Measurements from ENCODE around the gene BRDT. TPM values are rescaled to one million over a fixed set of nuclear protein-coding genes. Genes with fewer than 3 reads are reported as not detected.

BRDT gene
- total and polyA plus RNA-seq, 2 of the 8 experiments (the other 6 are each of a cell fraction or from before 2014, with no cell fraction given): 0.08 TPM; not detected in 1

DNA sequence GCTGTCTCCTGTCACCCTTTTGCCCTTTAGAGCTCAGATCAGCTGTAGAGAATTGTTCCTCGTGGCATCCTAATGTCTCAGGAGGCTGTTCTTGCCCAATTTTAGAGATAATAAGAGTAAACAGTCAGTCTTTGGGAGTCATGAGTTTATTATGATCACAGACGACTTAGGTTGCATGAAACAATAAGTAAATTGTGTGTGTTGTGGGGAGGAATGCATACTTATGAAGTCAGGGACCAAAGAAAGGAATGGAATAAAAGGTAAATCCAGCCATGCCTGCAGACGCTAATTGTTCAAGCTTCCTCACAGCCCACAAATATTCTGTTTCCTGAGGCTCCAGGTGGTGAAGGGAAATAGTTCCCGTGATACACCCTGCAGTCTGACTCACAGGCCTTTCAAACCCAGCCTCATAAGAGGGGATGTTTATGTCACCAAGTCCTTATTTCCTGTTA, 81.5 kb downstream of the BRDT start:
- H3K4me3 ChIP-seq (ENCODE audit: extremely low read depth in 1 of 4, insufficient read depth in 2 of 4, low read depth in 3 of 4, low read length in 4 of 4): peak overlapping the region; percentile 64 to 77 (median 68); a peak in 7 of 8 replicates
- no peak for DNase-seq (ENCODE audit: low read depth in 1 of 2, low spot score in 2 of 2)
- no peak overlapping the region for H3K23ac ChIP-seq (ENCODE audit: insufficient read length)
- no peak overlapping the region for H2BK120ac ChIP-seq (replicated peaks; ENCODE audit: low read depth, low read length)
- no peaks in the 10 kb centered on the region for H3K79me2 ChIP-seq (ENCODE audit: control insufficient read depth in 1 of 2, insufficient read depth in 2 of 2, low read length in 2 of 2)
- no peak overlapping the region for H2BK20ac ChIP-seq (ENCODE audit: low read length)
- H3K4me2 ChIP-seq (ENCODE audit: insufficient read depth in 1 of 2, low read depth in 2 of 2, low read length in 2 of 2): peak overlapping the region; percentile 75 to 88
- H2BK12ac ChIP-seq (ENCODE audit: low read depth, low read length): no peak overlapping the region
- H2AFZ ChIP-seq (ENCODE audit: low read length): peak overlapping the region; percentile 83
- no peak overlapping the region for H2BK15ac ChIP-seq (ENCODE audit: low read length)
- H3K27me3 ChIP-seq (replicated peaks in 1 of 4; ENCODE audit: control insufficient read depth in 3 of 4, extremely low read depth in 1 of 4, insufficient read depth in 3 of 4, low read length in 3 of 4): peaks cover 0 to 9% (median 7%) of the 10 kb centered on the region in 4 experiments; a peak in 5 of 7 replicates
- no peak overlapping the region for H3K56ac ChIP-seq (replicated peaks; ENCODE audit: insufficient read length, low read depth, low read length)
- no peak overlapping the region for H2BK5ac ChIP-seq (ENCODE audit: low read depth, low read length)
- no peak overlapping the region for H3K4ac ChIP-seq (replicated peaks; ENCODE audit: insufficient read length, low read depth, low read length)
- H4K20me1 ChIP-seq (replicated peaks in 1 of 2; ENCODE audit: control insufficient read depth in 1 of 2, insufficient read depth in 2 of 2, low read length in 2 of 2): no peaks in the 10 kb centered on the region
- H3K79me1 ChIP-seq (ENCODE audit: low read depth, low read length): no peaks in the 10 kb centered on the region; the same call in 1 of the 2 replicates
- no peak overlapping the region for H3K18ac ChIP-seq (ENCODE audit: extremely low read depth, low read length)
- TF ChIP-seq POLR2A (IDR thresholded peaks at IDR 0.05; ENCODE audit: control extremely low read depth in 1 of 2, low read depth in 2 of 2, low read length in 2 of 2): no peak
- H3K27ac ChIP-seq (ENCODE audit: low read depth, low read length): no peak overlapping the region
- H4K91ac ChIP-seq (replicated peaks; ENCODE audit: insufficient read length, low read length): no peak overlapping the region
- peaks cover 0 to 5% of the 10 kb centered on the region in 2 experiments; a peak in 1 of 4 replicates for H3K9me3 ChIP-seq (ENCODE audit: insufficient read depth in 2 of 2, low read depth in 1 of 2, low read length in 1 of 2)
- WGBS, 2 experiments (ENCODE audit: extremely low coverage in 1 of 2, insufficient coverage in 1 of 2, insufficient read length in 1 of 2, insufficient replicate concordance in 2 of 2, low coverage in 1 of 2, low lambda C conversion rate in 2 of 2, missing lambda C conversion rate in 1 of 2): 60% methylated on average over 4 of the region's 4 CpGs; no CpG with 5 or more reads in 1 of the 2 experiments
- no peak for FAIRE-seq
- H3K9ac ChIP-seq (replicated peaks in 1 of 4; ENCODE audit: extremely low read depth in 1 of 4, low read depth in 3 of 4, low read length in 3 of 4): no peak overlapping the region; a peak in 1 of 7 replicates
- no peaks in the 10 kb centered on the region for H3K36me3 ChIP-seq (ENCODE audit: control insufficient read depth in 2 of 4, insufficient read depth in 4 of 4, low read length in 3 of 4)
- no peak overlapping the region for H4K8ac ChIP-seq (ENCODE audit: extremely low read depth, insufficient read depth, low read length)
- H3K23me2 ChIP-seq (ENCODE audit: low read depth, low read length): peaks cover 9% of the 10 kb centered on the region; the same call in 1 of the 2 replicates
- peaks cover 3 to 7% (median 4%) of the 10 kb centered on the region in 4 experiments for H3K4me1 ChIP-seq (replicated peaks in 1 of 4; ENCODE audit: control insufficient read depth in 3 of 4, insufficient read depth in 4 of 4, low read length in 3 of 4)
- no peak overlapping the region for H2AK5ac ChIP-seq (ENCODE audit: low read depth, low read length)
- H3K14ac ChIP-seq (ENCODE audit: insufficient read length): no peak overlapping the region
- no peak overlapping the region for H4K5ac ChIP-seq (ENCODE audit: insufficient read length, low read depth, low read length)
- POLR2A ChIA-PET (ENCODE audit: partially characterized antibody): interaction anchor here (0.7 to 1.3 kb wide), 2 partner anchors 11 to 759 kb away, joined by 3 to 5 read pairs; no protein-coding TSS in a partner anchor
- CTCF ChIA-PET (ENCODE audit: partially characterized antibody): interaction anchor here (0.6 to 1.4 kb wide), 3 partner anchors 11 to 38 kb away, joined by 3 to 5 read pairs (median 3); no protein-coding TSS in a partner anchor
